Endothelial cell of umbilical vein (primary cell): ENCODE data around the gene CLPTM1L. TPM values are rescaled to one million over a fixed set of nuclear protein-coding genes. Genes with fewer than 3 reads are reported as not detected.

ENCODE experiments used
- BruUV-seq: library from RNA; stranded (reverse); fragments of 400-500 nt; replicated peaks from 2 replicates; lab custom pipeline; 2021; lab: Mats Ljungman, UMichigan
- CTCF ChIA-PET: fragments of 300-600, 350-600 bp; sonication (Branson Sonifier 250); formaldehyde crosslinking; loops from one replicate; lab custom pipeline; 2021; ENCODE audit warnings: antibody characterized with exemption, inconsistent platforms; lab: Charles Lee
- POLR2A ChIA-PET: fragments of 300-600, 350-600 bp; sonication (Branson Sonifier 250); formaldehyde crosslinking; loops from one replicate; lab custom pipeline; 2021; ENCODE audit warnings: antibody characterized with exemption, inconsistent platforms; lab: Charles Lee
- DNase-seq: peaks from one replicate; pipeline ENCODE4 v3.0.0-alpha.2; 2011; ENCODE audit warnings: low read depth, low spot score
- FAIRE-seq: peaks from 2 replicates; lab custom pipeline; 2011; peaks lifted over from hg19 to GRCh38; lab: Jason Lieb, UNC
- H2AFZ ChIP-seq: 2 replicates; pipeline ENCODE4 v1.6.0; 2012; ENCODE audit warnings: low read depth, low read length, control low read depth, inconsistent platforms
- H3K27ac ChIP-seq: 2 replicates; pipeline ENCODE4 v1.5.1; 2011; ENCODE audit warnings: low read depth, mild to moderate bottlenecking, control low read depth, low read length, moderate library complexity; ENCODE audit not compliant: insufficient read depth
- H3K27me3 ChIP-seq, 2 experiments: 2 replicates each; pipeline versions ENCODE4 v1.6.0 to v1.6.1; 2011; ENCODE audit warnings: low read length in 2 of 2, mixed read lengths in 1 of 2; ENCODE audit not compliant: control insufficient read depth in 2 of 2, insufficient read depth in 2 of 2
- H3K36me3 ChIP-seq, 2 experiments: 2 replicates in 1 of 2; 3 replicates in 1 of 2; pipeline ENCODE4 v1.5.1; 2011; ENCODE audit warnings: low read length in 2 of 2, mild to moderate bottlenecking in 1 of 2, moderate library complexity in 1 of 2; ENCODE audit not compliant: control insufficient read depth in 2 of 2, insufficient read depth in 2 of 2; ENCODE audit errors: extremely low read depth in 1 of 2
- H3K4me1 ChIP-seq: 3 replicates; pipeline ENCODE4 v1.5.1; 2011; ENCODE audit warnings: mild to moderate bottlenecking, low read length; ENCODE audit not compliant: control insufficient read depth, insufficient read depth; ENCODE audit errors: extremely low read depth
- H3K4me2 ChIP-seq: 2 replicates; pipeline ENCODE4 v1.6.1; 2011; ENCODE audit warnings: low read length, control low read depth, mixed read lengths; ENCODE audit not compliant: insufficient read depth
- H3K4me3 ChIP-seq, 3 experiments: fragments of 200-600 bp in 1 of 3; sonication (generic), shearing (Covaris generic) in 1 of 3; replicated peaks in 1 of 3; 2 replicates each; pipeline ENCODE4 v1.5.1; 2011 to 2016; ENCODE audit warnings: control low read depth in 3 of 3, low read length in 3 of 3, mild to moderate bottlenecking in 2 of 3, inconsistent platforms in 1 of 3, low read depth in 1 of 3, moderate library complexity in 1 of 3; ENCODE audit not compliant: insufficient read depth in 1 of 3
- H3K79me2 ChIP-seq: 2 replicates; pipeline ENCODE4 v1.6.0; 2012; ENCODE audit warnings: low read length, inconsistent platforms; ENCODE audit not compliant: control insufficient read depth, insufficient read depth
- H3K9ac ChIP-seq: replicated peaks from 2 replicates; pipeline ENCODE3; 2011; ENCODE audit warnings: low read length, control low read depth; ENCODE audit not compliant: insufficient read depth; ENCODE audit errors: extremely low read depth
- H3K9me1 ChIP-seq: replicated peaks from 3 replicates; pipeline ENCODE4 v1.6.0; 2011; ENCODE audit warnings: mild to moderate bottlenecking, low read length; ENCODE audit not compliant: control insufficient read depth, insufficient read depth; ENCODE audit errors: extremely low read depth
- H3K9me3 ChIP-seq: replicated peaks from 2 replicates; pipeline ENCODE4 v1.5.1; 2012; ENCODE audit warnings: low read length, inconsistent platforms; ENCODE audit not compliant: control insufficient read depth, insufficient read depth
- H4K20me1 ChIP-seq: replicated peaks from 2 replicates; pipeline ENCODE3; 2011; ENCODE audit warnings: mild to moderate bottlenecking, low read length; ENCODE audit not compliant: control insufficient read depth, insufficient read depth; ENCODE audit errors: extremely low read depth
- CTCF ChIP-seq, 2 donors: IDR thresholded peaks; 1 replicate in 1 of 2; 2 replicates in 1 of 2; pipeline ENCODE4 v1.5.1; 2011; ENCODE audit warnings: low read length in 2 of 2, mild to moderate bottlenecking in 2 of 2, moderate library complexity in 2 of 2, control low read depth in 1 of 2, inconsistent platforms in 1 of 2, low read depth in 1 of 2; ENCODE audit not compliant: insufficient read depth in 1 of 2; ENCODE audit errors: extremely low read depth in 1 of 2
- EZH2 ChIP-seq: IDR thresholded peaks from 2 replicates; pipeline ENCODE4 v1.6.1; 2012; ENCODE audit warnings: borderline replicate concordance, low read depth, mild to moderate bottlenecking, moderate library complexity, low read length, inconsistent platforms; ENCODE audit not compliant: severe bottlenecking
- FOS ChIP-seq: IDR thresholded peaks from 2 replicates; pipeline ENCODE4 v1.6.1; 2011; ENCODE audit warnings: mild to moderate bottlenecking, low read length, moderate library complexity, borderline replicate concordance; ENCODE audit not compliant: insufficient read depth
- GATA2 ChIP-seq: IDR thresholded peaks from 2 replicates; pipeline ENCODE4 v1.7.0; 2011; ENCODE audit warnings: low read depth, mild to moderate bottlenecking, moderate library complexity, mixed read lengths, low read length; ENCODE audit not compliant: insufficient read length, insufficient read depth
- JUN ChIP-seq: IDR thresholded peaks from 2 replicates; pipeline ENCODE4 v1.6.1; 2011; ENCODE audit warnings: borderline replicate concordance, low read depth; ENCODE audit not compliant: insufficient read length, insufficient read depth
- MAX ChIP-seq: IDR thresholded peaks from 2 replicates; pipeline ENCODE4 v1.6.1; 2011; ENCODE audit not compliant: insufficient read depth, insufficient read length
- MYC ChIP-seq: IDR thresholded peaks from one replicate; pipeline ENCODE4 v1.6.1; 2011; ENCODE audit warnings: mild to moderate bottlenecking, low read depth, low read length
- POLR2A ChIP-seq: IDR thresholded peaks from 2 replicates; pipeline ENCODE4 v1.6.1; 2012; ENCODE audit warnings: low read depth, mild to moderate bottlenecking, control low read depth, low read length
- POLR2AphosphoS5 ChIP-seq: IDR thresholded peaks from 2 replicates; pipeline ENCODE4 v1.6.1; 2012; ENCODE audit warnings: low read depth, mild to moderate bottlenecking, control low read depth, low read length, moderate library complexity; ENCODE audit not compliant: insufficient read depth
- dilution Hi-C: fragments of 300-500 bp; cut with MboI; formaldehyde crosslinking; loops from one replicate; pipeline ENCODE4 v1.15.0; 2019; ENCODE audit warnings: low sequenced_read_pairs; ENCODE audit not compliant: extremely low pct_ligation_motif_present
- intact Hi-C: fragments of 100-400 bp; cut with micrococcal nuclease; formaldehyde crosslinking; loops from one replicate; pipeline ENCODE4 v1.10.0; 2022
- polyA plus RNA-seq, 4 experiments: library from polyadenylated mRNA; depleted of rRNA in 3 of 4; stranded (reverse) in 3 of 4; unstranded in 1 of 4; fragments of >200 nt; gene quantifications; 2 replicates each; pipeline versions ENCODE4 v1.2.1 to v1.2.3, GENCODE V29; 2011 to 2012; ENCODE audit warnings: missing spikeins in 1 of 4
- total RNA-seq: library from RNA; stranded (reverse); gene quantifications from 2 replicates; pipeline ENCODE4 v1.2.3, GENCODE V29; 2021

The CLPTM1L gene
- total and polyA plus RNA-seq, 2 donors (not counting 3 experiments of a cell fraction or from before 2014, with no cell fraction given), result 116 to 191 TPM

DNA sequence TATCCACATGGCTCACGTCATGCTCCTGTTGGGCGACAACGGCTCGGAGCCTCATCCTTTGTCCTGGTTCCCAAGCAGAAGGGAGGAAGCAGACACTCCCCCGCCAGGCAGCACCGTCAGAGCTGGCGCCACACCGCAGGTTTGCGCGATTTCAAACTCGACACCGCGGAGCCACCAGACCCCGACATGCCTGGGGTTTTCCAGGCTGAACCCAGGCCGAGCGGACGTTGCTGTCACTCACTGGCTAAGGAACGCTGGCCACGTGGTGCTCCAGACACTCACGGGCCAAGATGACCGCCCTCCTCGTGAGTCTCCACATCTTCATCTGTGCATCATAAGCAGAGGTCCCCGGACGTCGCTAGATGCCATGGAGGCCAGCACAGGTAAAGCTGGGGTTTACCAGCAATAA is 59.0 kb downstream of the CLPTM1L start:
- intact Hi-C loops, result no loop called here
- H3K9ac ChIP-seq, result no peak overlapping the region
- H4K20me1 ChIP-seq, result no peaks in the 10 kb centered on the region
- H3K9me1 ChIP-seq, result no peaks in the 10 kb centered on the region
- DNase-seq (no peak), FAIRE-seq (no peak)
- BruUV-seq, result no TSS peak
- no peaks in the 10 kb centered on the region for H3K79me2 ChIP-seq
- H2AFZ ChIP-seq, result no peak overlapping the region
- H3K36me3 ChIP-seq, result no peaks in the 10 kb centered on the region
- H3K27ac ChIP-seq, result no peak overlapping the region
- H3K9me3 ChIP-seq, result no peaks in the 10 kb centered on the region
- dilution Hi-C loops, result no loop called here
- H3K4me3 ChIP-seq, result no peak overlapping the region
- TF ChIP-seq EZH2 (no peak), GATA2 (no peak), CTCF (IDR thresholded peaks at IDR 0.05; ENCODE audit: extremely low read depth in 1 of 2, insufficient read depth in 1 of 2, low read depth in 1 of 2, low read length in 2 of 2) (no peak), JUN (no peak), POLR2A (no peak), MAX (no peak), FOS (no peak), MYC (no peak), POLR2AphosphoS5 (no peak)
- no peaks in the 10 kb centered on the region for H3K4me1 ChIP-seq
- POLR2A ChIA-PET, result no interaction called here
- H3K27me3 ChIP-seq, result no peaks in the 10 kb centered on the region
- CTCF ChIA-PET, result no interaction called here
- no peak overlapping the region for H3K4me2 ChIP-seq
